HEK293 (cell line): Measurements from ENCODE around the gene TSHZ2.

Source experiments
- CTCF ChIA-PET: fragments of 350-600 bp; formaldehyde crosslinking; extraction: SDS; loops from one replicate; lab custom pipeline; 2021; ENCODE audit warnings: antibody characterized with exemption; lab: Yijun Ruan, JAX
- POLR2A ChIA-PET: fragments of 300-600 bp; formaldehyde crosslinking; extraction: SDS; loops from one replicate; lab custom pipeline; 2020; ENCODE audit warnings: antibody characterized with exemption, inconsistent platforms; lab: Yijun Ruan, JAX
- H3K27ac ChIP-seq: fragments of 200-500 bp; sonication (Bioruptor generic); 2 replicates; pipeline ENCODE4 v1.5.1; 2014; ENCODE audit warnings: low read depth, low read length, control low read depth, inconsistent platforms; ENCODE audit errors: extremely low read depth
- H3K36me3 ChIP-seq, 2 experiments: fragments of 200-500 bp in 1 of 2; sonication (Bioruptor generic) in 1 of 2; 1 replicate in 1 of 2; 2 replicates in 1 of 2; pipeline ENCODE4 v1.5.1; 2014 to 2017; ENCODE audit warnings: inconsistent platforms in 2 of 2, low read length in 2 of 2; ENCODE audit not compliant: control insufficient read depth in 2 of 2, insufficient read depth in 1 of 2
- H3K4me1 ChIP-seq: fragments of 200-500 bp; sonication (Bioruptor generic); 2 replicates; pipeline ENCODE4 v1.5.1; 2014; ENCODE audit warnings: mild to moderate bottlenecking, low read length, inconsistent platforms; ENCODE audit not compliant: control insufficient read depth, insufficient read depth
- H3K4me3 ChIP-seq: 2 replicates; pipeline ENCODE4 v1.5.1; 2011; ENCODE audit warnings: low read depth, mild to moderate bottlenecking, control low read depth, low read length, moderate library complexity
- H3K9me3 ChIP-seq: fragments of 200-500 bp; sonication (Bioruptor generic); 2 replicates; pipeline ENCODE4 v1.5.1; 2014; ENCODE audit warnings: low read depth, low read length, inconsistent platforms; ENCODE audit not compliant: control insufficient read depth, insufficient read depth
- CTCF ChIP-seq: fragments of 450-650 bp; formaldehyde crosslinking; IDR thresholded peaks from 2 replicates; pipeline ENCODE4 v1.5.1; 2016; ENCODE audit warnings: missing biosample characterization, missing genetic modification characterization
- KLF7 ChIP-seq: fragments of 450-650 bp; formaldehyde crosslinking; IDR thresholded peaks from 2 replicates; pipeline ENCODE4 v1.5.1; 2016; ENCODE audit warnings: missing biosample characterization, missing genetic modification characterization, borderline replicate concordance
- OVOL3 ChIP-seq: fragments of 450-650 bp; formaldehyde crosslinking; IDR thresholded peaks from 2 replicates; pipeline ENCODE4 v1.5.1; 2016; ENCODE audit warnings: missing biosample characterization, missing genetic modification characterization
- REPIN1 ChIP-seq: fragments of 450-650 bp; formaldehyde crosslinking; IDR thresholded peaks from 2 replicates; pipeline ENCODE4 v1.5.1; 2017; ENCODE audit warnings: missing biosample characterization, missing genetic modification characterization, low read depth
- REST ChIP-seq: fragments of 450-650 bp; formaldehyde crosslinking; IDR thresholded peaks from 2 replicates; pipeline ENCODE4 v1.5.1; 2016; ENCODE audit warnings: missing biosample characterization, missing genetic modification characterization
- SETDB1 ChIP-seq: IDR thresholded peaks from one replicate; pipeline ENCODE4 v1.6.1; 2017; ENCODE audit warnings: mild to moderate bottlenecking, low read length, moderate library complexity, mixed read lengths; ENCODE audit not compliant: insufficient read length
- YY2 ChIP-seq: fragments of 450-650 bp; formaldehyde crosslinking; IDR thresholded peaks from 2 replicates; pipeline ENCODE4 v1.5.1; 2016; ENCODE audit warnings: missing biosample characterization, missing genetic modification characterization
- ZBTB6 ChIP-seq: fragments of 450-650 bp; formaldehyde crosslinking; IDR thresholded peaks from 2 replicates; pipeline ENCODE4 v1.5.1; 2017; ENCODE audit warnings: missing biosample characterization, missing genetic modification characterization
- ZFP37 ChIP-seq: fragments of 450-650 bp; formaldehyde crosslinking; IDR thresholded peaks from 2 replicates; pipeline ENCODE4 v1.5.1; 2016; ENCODE audit warnings: missing biosample characterization, missing genetic modification characterization
- ZFP69B ChIP-seq: fragments of 450-650 bp; formaldehyde crosslinking; IDR thresholded peaks from 2 replicates; pipeline ENCODE4 v1.5.1; 2016; ENCODE audit warnings: missing biosample characterization, missing genetic modification characterization
- ZNF169 ChIP-seq: fragments of 450-650 bp; formaldehyde crosslinking; IDR thresholded peaks from 2 replicates; pipeline ENCODE4 v1.5.1; 2016; ENCODE audit warnings: missing biosample characterization, missing genetic modification characterization
- ZNF239 ChIP-seq: fragments of 450-650 bp; formaldehyde crosslinking; IDR thresholded peaks from 2 replicates; pipeline ENCODE4 v1.5.1; 2016; ENCODE audit warnings: missing biosample characterization, missing genetic modification characterization
- ZNF292 ChIP-seq: fragments of 450-650 bp; formaldehyde crosslinking; IDR thresholded peaks from 2 replicates; pipeline ENCODE4 v1.5.1; 2016; ENCODE audit warnings: low read depth, missing biosample characterization, missing genetic modification characterization, borderline replicate concordance
- ZNF423 ChIP-seq: fragments of 450-650 bp; formaldehyde crosslinking; IDR thresholded peaks from 2 replicates; pipeline ENCODE4 v1.5.1; 2016; ENCODE audit warnings: missing biosample characterization, missing genetic modification characterization
- ZNF449 ChIP-seq: fragments of 450-650 bp; formaldehyde crosslinking; IDR thresholded peaks from 2 replicates; pipeline ENCODE4 v1.5.1; 2017; ENCODE audit warnings: missing biosample characterization, mild to moderate bottlenecking, missing genetic modification characterization, moderate library complexity
- ZNF501 ChIP-seq: fragments of 450-650 bp; formaldehyde crosslinking; IDR thresholded peaks from 2 replicates; pipeline ENCODE4 v1.5.1; 2016; ENCODE audit warnings: missing biosample characterization, missing genetic modification characterization
- ZNF521 ChIP-seq: fragments of 450-650 bp; formaldehyde crosslinking; IDR thresholded peaks from 2 replicates; pipeline ENCODE4 v1.5.1; 2017; ENCODE audit warnings: missing biosample characterization, mild to moderate bottlenecking, missing genetic modification characterization
- ZNF623 ChIP-seq: fragments of 450-650 bp; formaldehyde crosslinking; IDR thresholded peaks from 2 replicates; pipeline ENCODE4 v1.5.1; 2016; ENCODE audit warnings: missing biosample characterization, missing genetic modification characterization
- ZNF629 ChIP-seq: fragments of 450-650 bp; formaldehyde crosslinking; IDR thresholded peaks from 2 replicates; pipeline ENCODE4 v1.5.1; 2017; ENCODE audit warnings: missing biosample characterization, missing genetic modification characterization
- ZNF76 ChIP-seq: fragments of 450-650 bp; formaldehyde crosslinking; IDR thresholded peaks from 2 replicates; pipeline ENCODE4; 2016; ENCODE audit warnings: low read depth, missing biosample characterization, missing genetic modification characterization, borderline replicate concordance
- ZNF837 ChIP-seq: fragments of 450-650 bp; formaldehyde crosslinking; IDR thresholded peaks from 2 replicates; pipeline ENCODE4 v1.5.1; 2016; ENCODE audit warnings: missing biosample characterization, missing genetic modification characterization

TSHZ2 gene

GRCh38 chr20:53332022-53332837, 360.1 kb downstream of the TSHZ2 start:
- Histone ChIP-seq H3K4me1 (no peaks in the 10 kb centered on the region), H3K9me3 (no peaks in the 10 kb centered on the region)
- peak; percentile 76 for TF ChIP-seq ZNF623
- no peak for TF ChIP-seq ZNF423 (tag by site-specific recombination)
- TF ChIP-seq, all 188 proteins: peak for 1
- CTCF ChIA-PET = interaction anchor here (0.6 kb wide), 2 partner anchors 222 to 896 kb away, joined by 3 read pairs; no protein-coding TSS in a partner anchor
- Histone ChIP-seq H3K27ac (no peak overlapping the region), H3K36me3 (no peaks in the 10 kb centered on the region), H3K4me3 (no peak overlapping the region)
- POLR2A ChIA-PET = no interaction called here

GRCh38 chr20:53334861-53335260, 362.7 kb downstream of the TSHZ2 start:
- Histone ChIP-seq H3K4me3 (no peak overlapping the region), H3K36me3 (no peaks in the 10 kb centered on the region), H3K27ac (no peak overlapping the region), H3K9me3 (no peaks in the 10 kb centered on the region), H3K4me1 (no peaks in the 10 kb centered on the region)
- TF ChIP-seq ZNF501 (tag by site-specific recombination) (no peak), ZNF837 (tag by site-specific recombination) (no peak), ZNF292 (tag by site-specific recombination) (no peak), ZBTB6 (no peak), REPIN1 (tag by site-specific recombination) (no peak), ZNF521 (no peak), ZNF76 (tag by site-specific recombination) (no peak), KLF7 (tag by site-specific recombination) (no peak), YY2 (no peak)
- ChIA-PET POLR2A (no interaction called here), CTCF (no interaction called here)

GRCh38 chr20:53335555-53335954, 363.4 kb downstream of the TSHZ2 start:
- CTCF ChIA-PET = no interaction called here
- POLR2A ChIA-PET = no interaction called here
- Histone ChIP-seq H3K36me3 (no peaks in the 10 kb centered on the region), H3K4me3 (no peak overlapping the region), H3K27ac (no peak overlapping the region), H3K4me1 (no peaks in the 10 kb centered on the region), H3K9me3 (no peaks in the 10 kb centered on the region)
- TF ChIP-seq ZFP69B (no peak), OVOL3 (tag by site-specific recombination) (no peak), ZFP37 (tag by site-specific recombination) (no peak)

GRCh38 chr20:53336892-53337291, 364.7 kb downstream of the TSHZ2 start:
- Histone ChIP-seq H3K4me3 (no peak overlapping the region), H3K36me3 (no peaks in the 10 kb centered on the region), H3K4me1 (no peaks in the 10 kb centered on the region), H3K27ac (no peak overlapping the region), H3K9me3 (no peaks in the 10 kb centered on the region)
- CTCF ChIA-PET = interaction anchor here (1.2 kb wide), 1 partner anchor 42 kb away, joined by 4 read pairs; no protein-coding TSS in a partner anchor
- POLR2A ChIA-PET = no interaction called here
- TF ChIP-seq ZNF629 (tag by site-specific recombination) (no peak), ZNF449 (tag by site-specific recombination) (no peak), ZNF169 (tag by site-specific recombination) (no peak), REST (tag by site-specific recombination) (no peak), ZNF239 (tag by site-specific recombination) (no peak), SETDB1 (no peak), ZNF423 (tag by site-specific recombination) (no peak), CTCF (tag by site-specific recombination) (no peak)
